ENCODE results near the gene TNFRSF8. TPM values are rescaled to one million over a fixed set of nuclear protein-coding genes. Genes with fewer than 3 reads are reported as not detected.

TNFRSF8 gene
- total RNA-seq, 5 donors from 2014 or later (not counting 1 experiment from before 2014, with no cell fraction given) = 0.20 to 0.53 (median 0.33) TPM; not detected in 1

- peaks cover 64 to 77% (median 70%) of the 10 kb centered on the region in 3 donors for H3K4me1 Mint-ChIP-seq
- H3K27ac Mint-ChIP-seq = peak overlapping the region; percentile 100
- ChIA-PET POLR2A (interaction anchor here in 1 of 2 donors (0.5 to 0.7 kb wide), 2 partner anchors 10 to 30 kb away, joined by 3 read pairs; no protein-coding TSS in a partner anchor), CTCF (interaction anchor here (0.5 to 1.6 kb wide), 2 partner anchors 11 to 20 kb away, joined by 3 to 8 read pairs; no protein-coding TSS in a partner anchor)
- Histone ChIP-seq H3K9me3 (no peaks in the 10 kb centered on the region), H3K4me1 (ENCODE audit: control insufficient read depth in 1 of 2, extremely low read depth in 1 of 2, insufficient read depth in 2 of 2, low read length in 2 of 2) (peaks cover 10 to 93% of the 10 kb centered on the region in 2 experiments), H3K36me3 (ENCODE audit: control insufficient read depth in 2 of 2, extremely low read depth in 1 of 2, insufficient read depth in 1 of 2, low read length in 1 of 2) (peaks cover under 1 to 11% of the 10 kb centered on the region in 2 donors), H3K27ac (ENCODE audit: low read length) (peak overlapping the region; percentile 75), H3K27me3 (replicated peaks in 1 of 2; ENCODE audit: control insufficient read depth in 2 of 2, extremely low read depth in 1 of 2, insufficient read depth in 2 of 2, low read length in 1 of 2) (no peaks in the 10 kb centered on the region), H3K4me3 (ENCODE audit: control insufficient read depth in 1 of 2, extremely low read depth in 1 of 2, low read length in 1 of 2) (peak overlapping the region; percentile 56 to 79)
- peaks cover 0 to 4% (median 0%) of the 10 kb centered on the region in 3 donors for H3K9me3 Mint-ChIP-seq
- peak in 5 of 35 experiments; percentile 21 to 49 (median 36) for DNase-seq
- WGBS (ENCODE audit: insufficient coverage) = 2% methylated on average over 26 of the region's 33 CpGs
- peak; percentile 16 to 39 (median 29) for ATAC-seq (replicated peaks in 1 of 4)
- H3K27me3 Mint-ChIP-seq = no peaks in the 10 kb centered on the region
- H3K4me3 Mint-ChIP-seq = peak overlapping the region; percentile 97 to 100 (median 100)
- H3K36me3 Mint-ChIP-seq = peaks cover 18% of the 10 kb centered on the region
Measured at GRCh38 chr1:12167493-12168429, 104.7 kb downstream of the TNFRSF8 start.

- Mint-ChIP-seq H3K27me3 (no peaks in the 10 kb centered on the region), H3K4me1 (peaks cover 64 to 77% (median 70%) of the 10 kb centered on the region in 3 donors), H3K4me3 (peak overlapping the region; percentile 97 to 100 (median 100)), H3K36me3 (peaks cover 18% of the 10 kb centered on the region), H3K27ac (peak overlapping the region; percentile 100), H3K9me3 (peaks cover 0 to 4% (median 0%) of the 10 kb centered on the region in 3 donors)
- Histone ChIP-seq H3K27ac (ENCODE audit: low read length) (peak overlapping the region; percentile 75), H3K4me1 (ENCODE audit: control insufficient read depth in 1 of 2, extremely low read depth in 1 of 2, insufficient read depth in 2 of 2, low read length in 2 of 2) (peaks cover 16 to 93% of the 10 kb centered on the region in 2 experiments), H3K9me3 (no peaks in the 10 kb centered on the region), H3K4me3 (ENCODE audit: control insufficient read depth in 1 of 2, extremely low read depth in 1 of 2, low read length in 1 of 2) (peak overlapping the region in 1 of 2 donors; percentile 79), H3K36me3 (ENCODE audit: control insufficient read depth in 2 of 2, extremely low read depth in 1 of 2, insufficient read depth in 1 of 2, low read length in 1 of 2) (peaks cover 0 to 11% of the 10 kb centered on the region in 2 donors), H3K27me3 (replicated peaks in 1 of 2; ENCODE audit: control insufficient read depth in 2 of 2, extremely low read depth in 1 of 2, insufficient read depth in 2 of 2, low read length in 1 of 2) (no peaks in the 10 kb centered on the region)
- ChIA-PET POLR2A (interaction anchor here (0.7 to 1.3 kb wide), 5 partner anchors 8 to 29 kb away, joined by 3 to 8 read pairs (median 5); no protein-coding TSS in a partner anchor), CTCF (interaction anchor here (0.5 to 1.6 kb wide), 4 partner anchors 9 to 44 kb away, joined by 3 to 8 read pairs (median 5); no protein-coding TSS in a partner anchor)
- no peak for ATAC-seq (replicated peaks in 1 of 4)
- no peak for DNase-seq
- 42% methylated on average over 13 of the region's 17 CpGs for WGBS (ENCODE audit: insufficient coverage)
Measured at GRCh38 chr1:12168451-12169160, 105.5 kb downstream of the TNFRSF8 start.

GRCh38 chr1:12169442-12170135, 106.5 kb downstream of the TNFRSF8 start:
- DNase-seq = no peak
- peak overlapping the region; percentile 97 to 100 (median 100) for H3K4me3 Mint-ChIP-seq
- H3K9me3 Mint-ChIP-seq = peaks cover 0 to 4% (median 0%) of the 10 kb centered on the region in 3 donors
- peaks cover 0 to 11% of the 10 kb centered on the region in 2 donors for H3K36me3 ChIP-seq (ENCODE audit: control insufficient read depth in 2 of 2, extremely low read depth in 1 of 2, insufficient read depth in 1 of 2, low read length in 1 of 2)
- H3K4me1 Mint-ChIP-seq = peaks cover 63 to 78% (median 73%) of the 10 kb centered on the region in 3 donors
- ATAC-seq (replicated peaks in 1 of 4) = no peak
- peak overlapping the region; percentile 75 for H3K27ac ChIP-seq (ENCODE audit: low read length)
- peaks cover 25 to 93% of the 10 kb centered on the region in 2 experiments for H3K4me1 ChIP-seq (ENCODE audit: control insufficient read depth in 1 of 2, extremely low read depth in 1 of 2, insufficient read depth in 2 of 2, low read length in 2 of 2)
- ChIA-PET CTCF (interaction anchor here in 1 of 2 donors (0.9 to 1.6 kb wide), 2 partner anchors 9 to 10 kb away, joined by 7 to 8 read pairs; no protein-coding TSS in a partner anchor), POLR2A (interaction anchor here (0.6 to 1.3 kb wide), 4 partner anchors 9 to 13 kb away, joined by 3 to 8 read pairs (median 4); no protein-coding TSS in a partner anchor)
- 86% methylated on average over 2 of the region's 8 CpGs for WGBS (ENCODE audit: insufficient coverage)
- H3K27me3 Mint-ChIP-seq = no peaks in the 10 kb centered on the region
- no peaks in the 10 kb centered on the region for H3K27me3 ChIP-seq (replicated peaks in 1 of 2; ENCODE audit: control insufficient read depth in 2 of 2, extremely low read depth in 1 of 2, insufficient read depth in 2 of 2, low read length in 1 of 2)
- H3K9me3 ChIP-seq = no peaks in the 10 kb centered on the region
- H3K27ac Mint-ChIP-seq = peak overlapping the region; percentile 90 to 100
- H3K4me3 ChIP-seq (ENCODE audit: control insufficient read depth in 1 of 2, extremely low read depth in 1 of 2, low read length in 1 of 2) = peak overlapping the region in 1 of 2 donors; percentile 79
- H3K36me3 Mint-ChIP-seq = peaks cover 18% of the 10 kb centered on the region

- Mint-ChIP-seq H3K4me3 (peak overlapping the region; percentile 68 to 100 (median 97)), H3K4me1 (peaks cover 69 to 80% (median 78%) of the 10 kb centered on the region in 3 donors), H3K27me3 (no peaks in the 10 kb centered on the region), H3K9me3 (peaks cover 0 to 4% (median 0%) of the 10 kb centered on the region in 3 donors), H3K36me3 (peaks cover 18% of the 10 kb centered on the region), H3K27ac (peak overlapping the region; percentile 90 to 100)
- ChIA-PET CTCF (no interaction called here), POLR2A (interaction anchor here in 1 of 2 donors (0.9 kb wide), 1 partner anchor 22 kb away, joined by 5 read pairs; no protein-coding TSS in a partner anchor)
- Histone ChIP-seq H3K27me3 (replicated peaks in 1 of 2; ENCODE audit: control insufficient read depth in 2 of 2, extremely low read depth in 1 of 2, insufficient read depth in 2 of 2, low read length in 1 of 2) (no peaks in the 10 kb centered on the region), H3K9me3 (no peaks in the 10 kb centered on the region), H3K4me3 (ENCODE audit: control insufficient read depth in 1 of 2, extremely low read depth in 1 of 2, low read length in 1 of 2) (peak overlapping the region in 1 of 2 donors; percentile 10), H3K36me3 (ENCODE audit: control insufficient read depth in 2 of 2, extremely low read depth in 1 of 2, insufficient read depth in 1 of 2, low read length in 1 of 2) (peaks cover 0 to 15% of the 10 kb centered on the region in 2 donors), H3K4me1 (ENCODE audit: control insufficient read depth in 1 of 2, extremely low read depth in 1 of 2, insufficient read depth in 2 of 2, low read length in 2 of 2) (peaks cover 31 to 93% of the 10 kb centered on the region in 2 experiments), H3K27ac (ENCODE audit: low read length) (peak overlapping the region; percentile 75)
- no peak for DNase-seq
- WGBS (ENCODE audit: insufficient coverage) = 77% methylated on average over 4 of the region's 9 CpGs
- no peak for ATAC-seq (replicated peaks in 1 of 4)
Measured at GRCh38 chr1:12170263-12170671, 107.2 kb downstream of the TNFRSF8 start.

GRCh38 chr1:12171206-12172041, 108.3 kb downstream of the TNFRSF8 start:
- H3K27ac ChIP-seq (ENCODE audit: low read length) = peak overlapping the region; percentile 97
- H3K27me3 ChIP-seq (replicated peaks in 1 of 2; ENCODE audit: control insufficient read depth in 2 of 2, extremely low read depth in 1 of 2, insufficient read depth in 2 of 2, low read length in 1 of 2) = no peaks in the 10 kb centered on the region
- H3K27ac Mint-ChIP-seq = peak overlapping the region; percentile 90 to 96
- H3K36me3 ChIP-seq (ENCODE audit: control insufficient read depth in 2 of 2, extremely low read depth in 1 of 2, insufficient read depth in 1 of 2, low read length in 1 of 2) = peaks cover 0 to 15% of the 10 kb centered on the region in 2 donors
- peaks cover 0 to 4% (median 0%) of the 10 kb centered on the region in 3 donors for H3K9me3 Mint-ChIP-seq
- H3K4me1 ChIP-seq (ENCODE audit: control insufficient read depth in 1 of 2, extremely low read depth in 1 of 2, insufficient read depth in 2 of 2, low read length in 2 of 2) = peaks cover 38 to 93% of the 10 kb centered on the region in 2 experiments
- CTCF ChIA-PET = no interaction called here
- DNase-seq (peak in 4 of 35 experiments; percentile 32 to 74 (median 38)), ATAC-seq (replicated peaks in 1 of 4) (no peak)
- POLR2A ChIA-PET = interaction anchor here in 1 of 2 donors (0.9 kb wide), 1 partner anchor 24 kb away, joined by 5 read pairs; no protein-coding TSS in a partner anchor
- H3K4me1 Mint-ChIP-seq = peaks cover 74 to 87% (median 85%) of the 10 kb centered on the region in 3 donors
- H3K36me3 Mint-ChIP-seq = peaks cover 20% of the 10 kb centered on the region
- WGBS (ENCODE audit: insufficient coverage) = 77% methylated on average over 5 of the region's 12 CpGs
- H3K27me3 Mint-ChIP-seq = no peaks in the 10 kb centered on the region
- H3K4me3 Mint-ChIP-seq = peak overlapping the region; percentile 45 to 92 (median 60)
- H3K9me3 ChIP-seq = no peaks in the 10 kb centered on the region
- peak overlapping the region in 1 of 2 donors; percentile 10 for H3K4me3 ChIP-seq (ENCODE audit: control insufficient read depth in 1 of 2, extremely low read depth in 1 of 2, low read length in 1 of 2)
